ENCODE measurements around the gene SLC7A8. TPM values are rescaled to one million over a fixed set of nuclear protein-coding genes. Genes with fewer than 3 reads are reported as not detected.

SLC7A8 gene
- total RNA-seq, 4 donors from 2014 or later = 32.4 to 67.4 (median 42.9) TPM

GRCh38 chr14:23160924-23161522 lies 22.4 kb downstream of the SLC7A8 start:
- H3K4me3 ChIP-seq (ENCODE audit: low read depth, poor library complexity, severe bottlenecking) = no peak overlapping the region
- TF ChIP-seq CTCF (IDR thresholded peaks at IDR 0.05) = no peak
- intact Hi-C loops (cut with DNase I; ENCODE audit: low total_unique reads) = no loop called here
- WGBS, 2 donors = 24 to 27% methylated on average over 11 of the region's 11 CpGs
- DNase-seq (ENCODE audit: low spot score in 2 of 2) = peak; percentile 63 to 90

- no peak for DNase-seq (ENCODE audit: low spot score in 2 of 2)
- TF ChIP-seq POLR2A (IDR thresholded peaks at IDR 0.05) = no peak
- no peak for TF ChIP-seq CTCF (IDR thresholded peaks at IDR 0.05)
- WGBS, 2 donors = 58 to 79% methylated on average over 1 of the region's 1 CpG
- intact Hi-C loops (cut with DNase I; ENCODE audit: low total_unique reads) = no loop called here
- H3K4me3 ChIP-seq (ENCODE audit: low read depth, poor library complexity, severe bottlenecking) = no peak overlapping the region
Measured at GRCh38 chr14:23159532-23159931, 23.9 kb downstream of the SLC7A8 start.

- TF ChIP-seq CTCF (IDR thresholded peaks at IDR 0.05) (no peak), POLR2A (IDR thresholded peaks at IDR 0.05) (no peak)
- no peak overlapping the region for H3K4me3 ChIP-seq (ENCODE audit: low read depth, poor library complexity, severe bottlenecking)
- no peak for DNase-seq (ENCODE audit: low spot score in 2 of 2)
- WGBS, 2 donors = 88 to 91% methylated on average over 2 of the region's 2 CpGs
- intact Hi-C loops (cut with DNase I; ENCODE audit: low total_unique reads) = no loop called here
Measured at GRCh38 chr14:23158779-23159178, 24.7 kb downstream of the SLC7A8 start.

GRCh38 chr14:23154964-23155587 lies 28.4 kb downstream of the SLC7A8 start:
- H3K4me3 ChIP-seq (ENCODE audit: low read depth, poor library complexity, severe bottlenecking) = no peak overlapping the region
- DNase-seq (ENCODE audit: low spot score in 2 of 2) = peak; percentile 90 to 95
- 18 to 21% methylated on average over 10 of the region's 10 CpGs for WGBS, 2 donors
- intact Hi-C loops (cut with DNase I; ENCODE audit: low total_unique reads) = no loop called here
- TF ChIP-seq POLR2A (IDR thresholded peaks at IDR 0.05) = no peak

GRCh38 chr14:23153851-23154796 lies 29.3 kb downstream of the SLC7A8 start:
- intact Hi-C loops (cut with DNase I; ENCODE audit: low total_unique reads) = no loop called here
- 10 to 14% methylated on average over 26 to 28 of the region's 28 CpGs for WGBS, 2 donors
- H3K4me3 ChIP-seq (ENCODE audit: low read depth, poor library complexity, severe bottlenecking) = peak overlapping the region; percentile 18

More at GRCh38 chr14:23153851-23154796, 29.3 kb downstream of the SLC7A8 start:
- TF ChIP-seq POLR2A (IDR thresholded peaks at IDR 0.05) (peak in 1 of 2 donors; percentile 69), CTCF (IDR thresholded peaks at IDR 0.05) (no peak)
- peak; percentile 95 to 99 for DNase-seq (ENCODE audit: low spot score in 2 of 2)

All from lower leg skin (tissue), 4 donors.